Endothelial cell of umbilical vein (primary cell): ENCODE data around the gene TMEM35A. TPM values are rescaled to one million over a fixed set of nuclear protein-coding genes. Genes with fewer than 3 reads are reported as not detected.

Experiments used
- BruUV-seq: library from RNA; stranded (reverse); fragments of 400-500 nt; replicated peaks from 2 replicates; lab custom pipeline; 2021; lab: Mats Ljungman, UMichigan
- CTCF ChIA-PET: fragments of 300-600, 350-600 bp; sonication (Branson Sonifier 250); formaldehyde crosslinking; loops from one replicate; lab custom pipeline; 2021; ENCODE audit warnings: antibody characterized with exemption, inconsistent platforms; lab: Charles Lee
- POLR2A ChIA-PET: fragments of 300-600, 350-600 bp; sonication (Branson Sonifier 250); formaldehyde crosslinking; loops from one replicate; lab custom pipeline; 2021; ENCODE audit warnings: antibody characterized with exemption, inconsistent platforms; lab: Charles Lee
- DNase-seq: peaks from one replicate; pipeline ENCODE4 v3.0.0-alpha.2; 2011; ENCODE audit warnings: low read depth, low spot score
- FAIRE-seq: peaks from 2 replicates; lab custom pipeline; 2011; peaks lifted over from hg19 to GRCh38; lab: Jason Lieb, UNC
- H2AFZ ChIP-seq: 2 replicates; pipeline ENCODE4 v1.6.0; 2012; ENCODE audit warnings: low read depth, low read length, control low read depth, inconsistent platforms
- H3K27ac ChIP-seq: 2 replicates; pipeline ENCODE4 v1.5.1; 2011; ENCODE audit warnings: low read depth, mild to moderate bottlenecking, control low read depth, low read length, moderate library complexity; ENCODE audit not compliant: insufficient read depth
- H3K27me3 ChIP-seq, 2 experiments: 2 replicates each; pipeline versions ENCODE4 v1.6.0 to v1.6.1; 2011; ENCODE audit warnings: low read length in 2 of 2, mixed read lengths in 1 of 2; ENCODE audit not compliant: control insufficient read depth in 2 of 2, insufficient read depth in 2 of 2
- H3K36me3 ChIP-seq, 2 experiments: 2 replicates in 1 of 2; 3 replicates in 1 of 2; pipeline ENCODE4 v1.5.1; 2011; ENCODE audit warnings: low read length in 2 of 2, mild to moderate bottlenecking in 1 of 2, moderate library complexity in 1 of 2; ENCODE audit not compliant: control insufficient read depth in 2 of 2, insufficient read depth in 2 of 2; ENCODE audit errors: extremely low read depth in 1 of 2
- H3K4me1 ChIP-seq: 3 replicates; pipeline ENCODE4 v1.5.1; 2011; ENCODE audit warnings: mild to moderate bottlenecking, low read length; ENCODE audit not compliant: control insufficient read depth, insufficient read depth; ENCODE audit errors: extremely low read depth
- H3K4me2 ChIP-seq: 2 replicates; pipeline ENCODE4 v1.6.1; 2011; ENCODE audit warnings: low read length, control low read depth, mixed read lengths; ENCODE audit not compliant: insufficient read depth
- H3K4me3 ChIP-seq, 3 experiments: fragments of 200-600 bp in 1 of 3; sonication (generic), shearing (Covaris generic) in 1 of 3; replicated peaks in 1 of 3; 2 replicates each; pipeline ENCODE4 v1.5.1; 2011 to 2016; ENCODE audit warnings: control low read depth in 3 of 3, low read length in 3 of 3, mild to moderate bottlenecking in 2 of 3, inconsistent platforms in 1 of 3, low read depth in 1 of 3, moderate library complexity in 1 of 3; ENCODE audit not compliant: insufficient read depth in 1 of 3
- H3K79me2 ChIP-seq: 2 replicates; pipeline ENCODE4 v1.6.0; 2012; ENCODE audit warnings: low read length, inconsistent platforms; ENCODE audit not compliant: control insufficient read depth, insufficient read depth
- H3K9ac ChIP-seq: replicated peaks from 2 replicates; pipeline ENCODE3; 2011; ENCODE audit warnings: low read length, control low read depth; ENCODE audit not compliant: insufficient read depth; ENCODE audit errors: extremely low read depth
- H3K9me1 ChIP-seq: replicated peaks from 3 replicates; pipeline ENCODE4 v1.6.0; 2011; ENCODE audit warnings: mild to moderate bottlenecking, low read length; ENCODE audit not compliant: control insufficient read depth, insufficient read depth; ENCODE audit errors: extremely low read depth
- H3K9me3 ChIP-seq: replicated peaks from 2 replicates; pipeline ENCODE4 v1.5.1; 2012; ENCODE audit warnings: low read length, inconsistent platforms; ENCODE audit not compliant: control insufficient read depth, insufficient read depth
- H4K20me1 ChIP-seq: replicated peaks from 2 replicates; pipeline ENCODE3; 2011; ENCODE audit warnings: mild to moderate bottlenecking, low read length; ENCODE audit not compliant: control insufficient read depth, insufficient read depth; ENCODE audit errors: extremely low read depth
- EZH2 ChIP-seq: IDR thresholded peaks from 2 replicates; pipeline ENCODE4 v1.6.1; 2012; ENCODE audit warnings: borderline replicate concordance, low read depth, mild to moderate bottlenecking, moderate library complexity, low read length, inconsistent platforms; ENCODE audit not compliant: severe bottlenecking
- FOS ChIP-seq: IDR thresholded peaks from 2 replicates; pipeline ENCODE4 v1.6.1; 2011; ENCODE audit warnings: mild to moderate bottlenecking, low read length, moderate library complexity, borderline replicate concordance; ENCODE audit not compliant: insufficient read depth
- GATA2 ChIP-seq: IDR thresholded peaks from 2 replicates; pipeline ENCODE4 v1.7.0; 2011; ENCODE audit warnings: low read depth, mild to moderate bottlenecking, moderate library complexity, mixed read lengths, low read length; ENCODE audit not compliant: insufficient read length, insufficient read depth
- JUN ChIP-seq: IDR thresholded peaks from 2 replicates; pipeline ENCODE4 v1.6.1; 2011; ENCODE audit warnings: borderline replicate concordance, low read depth; ENCODE audit not compliant: insufficient read length, insufficient read depth
- MYC ChIP-seq: IDR thresholded peaks from one replicate; pipeline ENCODE4 v1.6.1; 2011; ENCODE audit warnings: mild to moderate bottlenecking, low read depth, low read length
- POLR2A ChIP-seq: IDR thresholded peaks from 2 replicates; pipeline ENCODE4 v1.6.1; 2012; ENCODE audit warnings: low read depth, mild to moderate bottlenecking, control low read depth, low read length
- POLR2AphosphoS5 ChIP-seq: IDR thresholded peaks from 2 replicates; pipeline ENCODE4 v1.6.1; 2012; ENCODE audit warnings: low read depth, mild to moderate bottlenecking, control low read depth, low read length, moderate library complexity; ENCODE audit not compliant: insufficient read depth
- dilution Hi-C: fragments of 300-500 bp; cut with MboI; formaldehyde crosslinking; loops from one replicate; pipeline ENCODE4 v1.15.0; 2019; ENCODE audit warnings: low sequenced_read_pairs; ENCODE audit not compliant: extremely low pct_ligation_motif_present
- intact Hi-C: fragments of 100-400 bp; cut with micrococcal nuclease; formaldehyde crosslinking; loops from one replicate; pipeline ENCODE4 v1.10.0; 2022
- polyA plus RNA-seq, 4 experiments: library from polyadenylated mRNA; depleted of rRNA in 3 of 4; stranded (reverse) in 3 of 4; unstranded in 1 of 4; fragments of >200 nt; gene quantifications; 2 replicates each; pipeline versions ENCODE4 v1.2.1 to v1.2.3, GENCODE V29; 2011 to 2012; ENCODE audit warnings: missing spikeins in 1 of 4
- total RNA-seq: library from RNA; stranded (reverse); gene quantifications from 2 replicates; pipeline ENCODE4 v1.2.3, GENCODE V29; 2021
- TF ChIP-seq, protein P1 (sequence below): IDR thresholded peaks from 2 replicates; pipeline ENCODE4 v1.6.1; 2011; ENCODE audit not compliant: insufficient read depth, insufficient read length
- TF ChIP-seq, protein P2 (sequence below), 2 donors: IDR thresholded peaks; 1 replicate in 1 of 2; 2 replicates in 1 of 2; pipeline ENCODE4 v1.5.1; 2011; ENCODE audit warnings: low read length in 2 of 2, mild to moderate bottlenecking in 2 of 2, moderate library complexity in 2 of 2, control low read depth in 1 of 2, inconsistent platforms in 1 of 2, low read depth in 1 of 2; ENCODE audit not compliant: insufficient read depth in 1 of 2; ENCODE audit errors: extremely low read depth in 1 of 2

TMEM35A gene
- total and polyA plus RNA-seq, 2 donors (not counting 3 experiments of a cell fraction or from before 2014, with no cell fraction given): 6.5 to 11.0 TPM

DNA sequence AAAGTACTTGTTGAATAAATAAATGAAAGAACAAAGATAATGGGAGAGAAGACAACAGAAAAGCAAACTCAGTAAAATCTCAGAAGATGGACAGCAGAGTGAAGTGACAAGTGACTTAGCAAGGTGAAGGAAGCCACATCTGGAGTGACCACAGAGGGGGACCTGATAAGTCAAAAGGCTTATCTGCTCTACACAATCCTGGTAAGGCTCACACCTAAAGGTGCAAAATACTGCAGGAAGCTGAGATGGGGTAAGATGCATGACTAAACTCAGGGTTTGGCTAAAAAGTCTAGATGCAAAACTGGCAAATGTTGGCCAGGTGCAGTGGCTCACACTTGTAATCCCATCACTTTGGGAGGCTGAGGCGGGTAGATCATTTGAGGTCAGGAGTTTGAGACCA lies 49.0 kb upstream of the TMEM35A start:
- Histone ChIP-seq H3K79me2 (no peaks in the 10 kb centered on the region), H3K27ac (no peak overlapping the region), H3K9ac (no peak overlapping the region), H4K20me1 (no peaks in the 10 kb centered on the region), H3K4me1 (peaks cover 11% of the 10 kb centered on the region), H3K36me3 (peaks cover 0 to 2% of the 10 kb centered on the region in 2 experiments), H3K4me2 (no peak overlapping the region), H3K4me3 (no peak overlapping the region), H2AFZ (no peak overlapping the region), H3K27me3 (no peaks in the 10 kb centered on the region), H3K9me1 (no peaks in the 10 kb centered on the region), H3K9me3 (no peaks in the 10 kb centered on the region)
- dilution Hi-C loops (no loop called here), intact Hi-C loops (loop anchor here (10.0 kb wide), 1 partner anchor 135 kb away; no protein-coding TSS in a partner anchor)
- no peak for FAIRE-seq
- POLR2A ChIA-PET: no interaction called here
- CTCF ChIA-PET: no interaction called here
- DNase-seq: no peak
- TF ChIP-seq GATA2: no peak
- no peak for TF ChIP-seq POLR2A
- no peak for TF ChIP-seq POLR2AphosphoS5
- TF ChIP-seq, protein P1, sequence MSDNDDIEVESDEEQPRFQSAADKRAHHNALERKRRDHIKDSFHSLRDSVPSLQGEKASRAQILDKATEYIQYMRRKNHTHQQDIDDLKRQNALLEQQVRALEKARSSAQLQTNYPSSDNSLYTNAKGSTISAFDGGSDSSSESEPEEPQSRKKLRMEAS: no peak
- TF ChIP-seq, protein P2, sequence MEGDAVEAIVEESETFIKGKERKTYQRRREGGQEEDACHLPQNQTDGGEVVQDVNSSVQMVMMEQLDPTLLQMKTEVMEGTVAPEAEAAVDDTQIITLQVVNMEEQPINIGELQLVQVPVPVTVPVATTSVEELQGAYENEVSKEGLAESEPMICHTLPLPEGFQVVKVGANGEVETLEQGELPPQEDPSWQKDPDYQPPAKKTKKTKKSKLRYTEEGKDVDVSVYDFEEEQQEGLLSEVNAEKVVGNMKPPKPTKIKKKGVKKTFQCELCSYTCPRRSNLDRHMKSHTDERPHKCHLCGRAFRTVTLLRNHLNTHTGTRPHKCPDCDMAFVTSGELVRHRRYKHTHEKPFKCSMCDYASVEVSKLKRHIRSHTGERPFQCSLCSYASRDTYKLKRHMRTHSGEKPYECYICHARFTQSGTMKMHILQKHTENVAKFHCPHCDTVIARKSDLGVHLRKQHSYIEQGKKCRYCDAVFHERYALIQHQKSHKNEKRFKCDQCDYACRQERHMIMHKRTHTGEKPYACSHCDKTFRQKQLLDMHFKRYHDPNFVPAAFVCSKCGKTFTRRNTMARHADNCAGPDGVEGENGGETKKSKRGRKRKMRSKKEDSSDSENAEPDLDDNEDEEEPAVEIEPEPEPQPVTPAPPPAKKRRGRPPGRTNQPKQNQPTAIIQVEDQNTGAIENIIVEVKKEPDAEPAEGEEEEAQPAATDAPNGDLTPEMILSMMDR (IDR thresholded peaks at IDR 0.05; ENCODE audit: extremely low read depth in 1 of 2, insufficient read depth in 1 of 2, low read depth in 1 of 2, low read length in 2 of 2): no peak
- no peak for TF ChIP-seq MYC
- TF ChIP-seq EZH2: no peak
- TF ChIP-seq FOS: no peak
- TF ChIP-seq JUN: no peak
- BruUV-seq: no TSS peak
